NB4 (cell line): ENCODE data around the gene RBP2.

Experiments used
- MYC ChIP-seq: IDR thresholded peaks from 2 replicates; pipeline ENCODE4 v1.6.1; 2011; ENCODE audit warnings: low read depth, low read length
- POLR2A ChIP-seq: IDR thresholded peaks from 2 replicates; pipeline ENCODE4 v1.6.1; 2011; ENCODE audit warnings: mild to moderate bottlenecking; ENCODE audit not compliant: insufficient read length; ENCODE audit errors: extremely low read depth
- TF ChIP-seq, protein P1 (sequence below): IDR thresholded peaks from one replicate; pipeline ENCODE4 v1.5.1; 2012; ENCODE audit warnings: low read depth, low read length
- TF ChIP-seq, protein P2 (sequence below): IDR thresholded peaks from 2 replicates; pipeline ENCODE4 v1.6.1; 2011; ENCODE audit warnings: low read depth, low read length

DNA sequence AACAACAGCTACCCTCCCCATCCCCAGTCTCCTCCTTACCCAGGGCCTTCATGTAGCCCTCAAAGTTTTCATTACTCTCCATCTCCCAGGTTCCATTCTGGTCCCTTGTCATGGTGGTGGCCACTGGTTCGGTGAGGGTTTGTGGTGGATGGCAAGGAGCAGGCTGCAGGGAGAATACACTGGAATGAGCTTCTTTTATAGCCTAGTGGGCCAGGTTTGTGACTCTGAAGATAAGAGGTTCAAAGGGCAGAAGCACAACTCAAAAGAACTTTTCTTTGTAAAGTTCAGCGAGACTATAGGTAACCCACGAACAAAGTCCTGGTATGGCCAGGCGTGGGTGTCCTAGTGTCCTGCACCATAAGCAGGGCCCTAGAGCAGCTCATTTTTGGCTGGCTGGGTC lies at the start of gene RBP2:
- TF ChIP-seq, protein P1, sequence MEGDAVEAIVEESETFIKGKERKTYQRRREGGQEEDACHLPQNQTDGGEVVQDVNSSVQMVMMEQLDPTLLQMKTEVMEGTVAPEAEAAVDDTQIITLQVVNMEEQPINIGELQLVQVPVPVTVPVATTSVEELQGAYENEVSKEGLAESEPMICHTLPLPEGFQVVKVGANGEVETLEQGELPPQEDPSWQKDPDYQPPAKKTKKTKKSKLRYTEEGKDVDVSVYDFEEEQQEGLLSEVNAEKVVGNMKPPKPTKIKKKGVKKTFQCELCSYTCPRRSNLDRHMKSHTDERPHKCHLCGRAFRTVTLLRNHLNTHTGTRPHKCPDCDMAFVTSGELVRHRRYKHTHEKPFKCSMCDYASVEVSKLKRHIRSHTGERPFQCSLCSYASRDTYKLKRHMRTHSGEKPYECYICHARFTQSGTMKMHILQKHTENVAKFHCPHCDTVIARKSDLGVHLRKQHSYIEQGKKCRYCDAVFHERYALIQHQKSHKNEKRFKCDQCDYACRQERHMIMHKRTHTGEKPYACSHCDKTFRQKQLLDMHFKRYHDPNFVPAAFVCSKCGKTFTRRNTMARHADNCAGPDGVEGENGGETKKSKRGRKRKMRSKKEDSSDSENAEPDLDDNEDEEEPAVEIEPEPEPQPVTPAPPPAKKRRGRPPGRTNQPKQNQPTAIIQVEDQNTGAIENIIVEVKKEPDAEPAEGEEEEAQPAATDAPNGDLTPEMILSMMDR = no peak
- TF ChIP-seq, protein P2, sequence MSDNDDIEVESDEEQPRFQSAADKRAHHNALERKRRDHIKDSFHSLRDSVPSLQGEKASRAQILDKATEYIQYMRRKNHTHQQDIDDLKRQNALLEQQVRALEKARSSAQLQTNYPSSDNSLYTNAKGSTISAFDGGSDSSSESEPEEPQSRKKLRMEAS = no peak
- no peak for TF ChIP-seq POLR2A
- TF ChIP-seq MYC = no peak
